GM18951 (cell line): Measurements from ENCODE around the gene AMOTL1.
"Not testable (repeated sequence)": the region's sequence is repeated elsewhere in the genome, so short reads cannot be mapped to it uniquely, and the experiment has no call there.

Experiments
- POLR2A ChIP-seq: IDR thresholded peaks from 4 replicates; pipeline ENCODE4 v1.6.1; 2011; ENCODE audit warnings: mild to moderate bottlenecking; ENCODE audit not compliant: insufficient read length, insufficient read depth; ENCODE audit errors: extremely low read depth
- in situ Hi-C: fragments of 300-500 bp; cut with MboI; formaldehyde crosslinking; loops from one replicate; pipeline ENCODE4 v1.12.0; 2022; ENCODE audit warnings: low sequenced_read_pairs, mixed read lengths, inconsistent platforms; ENCODE audit not compliant: unreplicated experiment

AMOTL1 gene

GRCh38 chr11:94795476-94796189 lies 27.5 kb downstream of the AMOTL1 start:
- in situ Hi-C loops, result no loop called here
- TF ChIP-seq POLR2A, result no peak

GRCh38 chr11:94796190-94796580 lies 28.0 kb downstream of the AMOTL1 start:
- in situ Hi-C loops, result no loop called here
- no peak for TF ChIP-seq POLR2A

- no peak for TF ChIP-seq POLR2A
- in situ Hi-C loops, result no loop called here
These were observed 28.7 kb downstream of the AMOTL1 start for GRCh38 chr11:94796863-94797262.

GRCh38 chr11:94799726-94800125 lies 31.6 kb downstream of the AMOTL1 start:
- in situ Hi-C loops, result no loop called here
- TF ChIP-seq POLR2A, result no peak

- in situ Hi-C loops, result no loop called here
These were observed 32.3 kb downstream of the AMOTL1 start for GRCh38 chr11:94800414-94800813.

GRCh38 chr11:94801866-94802460 lies 33.8 kb downstream of the AMOTL1 start:
- TF ChIP-seq POLR2A, result no peak
- in situ Hi-C loops, result no loop called here

More at GRCh38 chr11:94800414-94800813, 32.3 kb downstream of the AMOTL1 start:
- no peak for TF ChIP-seq POLR2A

- in situ Hi-C loops, result no loop called here
- no peak for TF ChIP-seq POLR2A
These were observed 34.3 kb downstream of the AMOTL1 start for GRCh38 chr11:94802501-94802900.

GRCh38 chr11:94803491-94803890 lies 35.3 kb downstream of the AMOTL1 start:
- no peak for TF ChIP-seq POLR2A
- in situ Hi-C loops, result no loop called here

GRCh38 chr11:94804874-94805273 lies 36.7 kb downstream of the AMOTL1 start:
- no peak for TF ChIP-seq POLR2A
- in situ Hi-C loops, result no loop called here

- in situ Hi-C loops, result no loop called here
- no peak for TF ChIP-seq POLR2A
These were observed 37.9 kb downstream of the AMOTL1 start for GRCh38 chr11:94806014-94806413.

GRCh38 chr11:94806419-94806818 lies 38.3 kb downstream of the AMOTL1 start:
- TF ChIP-seq POLR2A, result no peak
- in situ Hi-C loops, result no loop called here

GRCh38 chr11:94809251-94809650 lies 41.1 kb downstream of the AMOTL1 start:
- in situ Hi-C loops, result no loop called here
- TF ChIP-seq POLR2A, result no peak

- in situ Hi-C loops, result not testable (repeated sequence)
These were observed 44.9 kb downstream of the AMOTL1 start for GRCh38 chr11:94812724-94813720.
